Epithelial cell of prostate (primary cell): ENCODE data around the gene ITGAX.
"Not testable (repeated sequence)": the region's sequence is repeated elsewhere in the genome, so short reads cannot be mapped to it uniquely, and the experiment has no call there.

Experiments used
- DNase-seq: peaks from one replicate; pipeline ENCODE4 v3.0.0-alpha.2; 2011; ENCODE audit warnings: low read depth, low spot score
- H3K27ac ChIP-seq: fragments of 450-650 bp; 2 replicates; pipeline ENCODE4 v1.5.1; 2017; ENCODE audit warnings: mild to moderate bottlenecking

Gene ITGAX

DNA sequence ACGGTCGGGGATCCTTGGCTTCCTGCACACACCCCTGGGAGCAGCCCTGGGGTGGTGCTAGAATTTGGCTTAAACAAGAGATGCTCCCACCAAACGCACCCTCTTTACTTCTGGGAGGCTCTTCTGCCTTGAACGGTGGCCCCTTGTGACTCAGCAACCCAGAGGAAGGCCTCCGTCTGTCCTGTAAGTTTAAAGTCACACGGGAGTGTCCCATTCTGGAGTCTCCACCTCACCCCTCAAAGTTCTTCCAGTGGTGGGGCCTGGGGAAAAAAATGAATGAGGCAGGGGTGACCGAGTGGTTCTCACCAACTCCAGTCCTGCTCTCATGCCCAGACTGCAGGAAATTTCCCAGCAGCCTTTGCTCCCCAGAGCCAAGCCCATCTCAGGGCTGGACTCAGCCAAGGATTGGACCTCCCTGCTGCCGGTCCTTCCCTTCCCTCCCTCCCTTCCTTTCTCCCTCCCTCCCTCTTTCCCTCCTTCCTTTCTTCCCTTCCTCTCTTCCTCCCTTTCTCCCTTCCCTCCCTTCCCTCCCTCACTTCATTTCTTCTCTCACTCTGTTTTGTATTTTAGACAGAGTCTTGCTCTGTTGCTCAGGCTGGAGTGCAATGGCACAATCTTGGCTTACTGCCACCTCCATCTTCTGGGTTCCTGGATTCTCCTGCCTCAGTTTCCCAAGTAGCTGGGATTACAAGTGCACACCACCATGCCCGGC is 49.5 kb downstream of the ITGAX start:
- H3K27ac ChIP-seq = no peak overlapping the region

DNA sequence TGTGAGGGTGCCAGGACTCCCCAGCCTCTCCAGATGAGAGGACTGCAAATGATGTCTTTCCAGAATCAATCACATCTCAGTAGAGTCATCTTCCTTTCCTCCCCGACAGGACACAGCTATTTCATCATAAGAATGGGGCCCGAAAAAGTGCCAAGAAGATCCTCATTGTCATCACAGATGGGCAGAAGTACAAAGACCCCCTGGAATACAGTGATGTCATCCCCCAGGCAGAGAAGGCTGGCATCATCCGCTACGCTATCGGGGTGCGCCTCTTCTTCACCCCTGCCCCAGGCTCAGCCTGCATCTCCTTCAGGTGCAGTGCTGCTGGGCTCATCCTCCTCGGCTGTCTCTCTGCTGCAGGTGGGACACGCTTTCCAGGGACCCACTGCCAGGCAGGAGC is 52.4 kb downstream of the ITGAX start:
- no peak overlapping the region for H3K27ac ChIP-seq

More for the DNA sequence above, 49.5 kb downstream of the ITGAX start:
- DNase-seq = no peak

DNA sequence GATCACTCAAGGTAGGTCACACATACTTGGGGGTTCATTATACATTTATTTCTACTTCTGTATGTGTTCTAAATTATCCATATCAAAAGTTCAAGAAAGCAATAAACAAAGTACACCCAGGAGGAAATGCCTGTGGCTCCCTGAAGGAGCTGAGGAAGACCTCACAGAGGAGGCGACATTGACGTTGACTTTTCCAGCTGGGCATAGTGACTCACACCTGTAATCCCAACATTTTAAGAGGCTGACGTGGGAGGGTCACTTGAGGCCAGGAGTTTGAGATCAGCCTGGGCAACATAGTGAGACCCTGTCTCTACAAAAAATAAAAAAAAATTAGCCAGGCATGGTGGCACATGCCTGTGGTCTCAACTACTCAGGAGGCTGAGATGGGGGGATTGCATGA is 54.5 kb downstream of the ITGAX start:
- no peak for DNase-seq
- H3K27ac ChIP-seq = no peak overlapping the region

More for the DNA sequence above, 52.4 kb downstream of the ITGAX start:
- no peak for DNase-seq

DNA sequence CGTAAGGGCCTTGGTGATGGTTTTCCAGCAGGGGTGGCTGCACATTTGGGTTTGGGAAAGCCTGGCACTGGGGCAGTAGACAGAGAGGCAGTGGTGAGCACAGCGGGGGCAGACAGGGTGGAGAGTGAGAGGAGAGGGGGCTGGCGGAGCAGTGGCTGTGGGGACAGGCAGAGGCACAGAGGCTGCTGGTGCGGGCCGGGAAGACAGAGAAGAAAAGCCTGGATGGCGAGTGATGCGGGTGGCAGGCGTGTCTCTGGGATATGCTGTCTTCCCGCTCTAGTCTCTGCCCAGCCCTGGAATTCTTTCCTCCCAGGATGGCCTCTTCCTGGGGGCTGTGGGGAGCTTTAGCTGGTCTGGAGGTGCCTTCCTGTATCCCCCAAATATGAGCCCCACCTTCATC is 55.1 kb downstream of the ITGAX start:
- DNase-seq = no peak
- H3K27ac ChIP-seq = no peak overlapping the region

DNA sequence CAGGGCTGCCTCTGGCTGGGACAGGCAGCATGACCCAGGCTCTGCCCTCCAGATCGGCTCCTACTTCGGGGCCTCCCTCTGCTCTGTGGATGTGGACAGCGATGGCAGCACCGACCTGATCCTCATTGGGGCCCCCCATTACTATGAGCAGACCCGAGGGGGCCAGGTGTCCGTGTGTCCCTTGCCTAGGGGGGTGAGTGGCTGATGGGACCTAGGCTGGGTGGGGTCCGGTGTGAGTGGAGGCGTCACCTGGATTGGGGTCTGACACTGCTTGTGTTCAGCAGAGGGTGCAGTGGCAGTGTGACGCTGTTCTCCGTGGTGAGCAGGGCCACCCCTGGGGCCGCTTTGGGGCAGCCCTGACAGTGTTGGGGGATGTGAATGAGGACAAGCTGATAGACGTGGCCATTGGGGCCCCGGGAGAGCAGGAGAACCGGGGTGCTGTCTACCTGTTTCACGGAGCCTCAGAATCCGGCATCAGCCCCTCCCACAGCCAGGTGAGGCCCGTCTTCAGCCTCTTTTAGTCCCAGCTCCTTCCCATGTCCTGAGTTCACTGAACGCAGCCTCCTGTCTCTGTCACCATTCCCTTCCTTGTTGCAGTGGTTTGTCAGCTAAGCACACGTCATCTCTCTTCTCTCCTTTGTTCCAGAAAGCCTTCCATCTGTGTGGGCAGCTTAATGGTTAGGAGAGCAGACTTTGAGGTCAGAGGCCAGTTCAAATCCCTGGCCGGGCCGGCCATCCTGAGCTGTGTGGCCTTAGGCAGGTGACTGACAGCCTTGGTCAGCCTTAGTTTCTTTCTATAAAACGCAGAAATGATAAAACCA is 56.3 kb downstream of the ITGAX start:
- no peak for DNase-seq

DNA sequence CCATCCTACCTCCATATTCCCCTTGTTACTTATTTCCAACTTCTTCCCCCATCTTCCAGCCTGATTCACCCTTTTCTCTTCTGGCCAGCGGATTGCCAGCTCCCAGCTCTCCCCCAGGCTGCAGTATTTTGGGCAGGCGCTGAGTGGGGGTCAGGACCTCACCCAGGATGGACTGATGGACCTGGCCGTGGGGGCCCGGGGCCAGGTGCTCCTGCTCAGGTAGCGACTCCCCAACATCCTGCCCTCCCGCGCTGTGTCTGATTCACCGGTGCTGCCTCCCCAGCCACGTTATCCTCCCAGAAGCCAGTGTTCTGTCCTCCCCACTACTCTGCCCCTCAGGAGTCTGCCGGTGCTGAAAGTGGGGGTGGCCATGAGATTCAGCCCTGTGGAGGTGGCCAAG is 57.8 kb downstream of the ITGAX start:
- H3K27ac ChIP-seq = no peak overlapping the region
- DNase-seq = no peak

More for the DNA sequence above, 56.3 kb downstream of the ITGAX start:
- H3K27ac ChIP-seq = no peak overlapping the region

DNA sequence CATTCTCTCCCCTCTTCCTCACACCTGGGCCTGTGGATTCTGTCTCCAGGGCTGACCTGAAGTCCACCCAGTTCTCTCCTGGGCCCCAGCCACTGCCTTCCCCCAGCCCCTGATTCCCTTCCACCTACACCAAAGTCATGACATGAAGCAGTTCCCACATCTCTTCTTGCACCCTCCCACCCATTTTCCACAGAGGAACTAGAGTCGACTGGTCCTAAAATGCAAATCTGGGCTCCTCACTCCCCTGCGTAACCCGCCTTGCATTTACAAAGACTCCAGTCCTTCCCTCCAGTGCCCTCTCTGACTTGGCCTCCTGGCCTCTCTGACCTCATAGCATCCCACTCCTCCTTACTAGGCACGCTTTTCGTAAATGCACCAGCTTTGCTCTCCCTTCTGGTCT is 58.4 kb downstream of the ITGAX start:
- no peak for DNase-seq
- no peak overlapping the region for H3K27ac ChIP-seq

DNA sequence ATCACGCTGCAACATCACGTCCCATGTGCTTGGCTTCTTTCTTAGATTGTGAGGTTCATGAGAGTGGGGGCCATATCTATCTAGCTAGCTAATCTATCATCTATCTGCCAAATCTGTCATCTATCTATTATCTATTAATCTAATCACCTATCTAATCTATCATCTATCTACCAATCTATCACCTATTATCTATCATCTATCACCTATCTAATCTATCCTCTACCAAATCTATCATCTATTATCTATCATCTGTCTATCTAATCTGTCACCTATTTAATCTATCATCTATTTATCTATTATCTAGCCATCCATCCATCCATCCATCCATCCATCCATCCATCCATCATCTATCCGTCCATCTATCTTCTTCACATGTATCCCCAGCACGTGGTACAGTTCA is 59.0 kb downstream of the ITGAX start:
- H3K27ac ChIP-seq = no peak overlapping the region
- DNase-seq = no peak

DNA sequence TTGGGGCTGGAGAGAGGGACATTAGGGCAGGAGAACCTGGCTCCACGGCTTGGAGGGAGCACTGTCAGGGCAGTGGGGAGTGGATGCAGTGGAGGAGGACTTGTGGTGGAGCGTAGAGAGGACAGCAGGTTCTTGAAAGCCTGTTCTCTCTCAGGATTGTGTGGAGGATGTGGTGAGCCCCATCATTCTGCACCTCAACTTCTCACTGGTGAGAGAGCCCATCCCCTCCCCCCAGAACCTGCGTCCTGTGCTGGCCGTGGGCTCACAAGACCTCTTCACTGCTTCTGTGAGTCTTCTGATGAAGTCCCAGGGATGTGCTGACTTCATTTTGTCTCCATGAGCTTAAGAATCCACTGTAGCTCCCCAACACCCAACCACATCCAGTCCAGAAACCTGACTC is 59.7 kb downstream of the ITGAX start:
- DNase-seq = no peak
- no peak overlapping the region for H3K27ac ChIP-seq

DNA sequence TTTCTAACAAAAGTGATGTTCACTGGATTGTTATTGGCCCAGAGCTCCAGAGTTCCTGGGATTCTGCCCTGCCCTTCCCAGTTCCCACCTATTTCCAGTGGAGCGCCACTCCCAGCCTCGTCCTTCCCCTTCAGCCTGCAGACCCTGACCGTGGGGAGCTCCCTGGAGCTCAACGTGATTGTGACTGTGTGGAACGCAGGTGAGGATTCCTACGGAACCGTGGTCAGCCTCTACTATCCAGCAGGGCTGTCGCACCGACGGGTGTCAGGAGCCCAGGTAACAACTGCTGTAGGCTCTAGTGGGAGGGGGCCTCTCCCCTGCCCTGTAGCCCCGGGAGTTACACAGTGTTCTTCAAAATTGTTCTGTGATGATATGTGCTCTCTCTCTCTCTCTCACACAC is 61.4 kb downstream of the ITGAX start:
- no peak overlapping the region for H3K27ac ChIP-seq

DNA sequence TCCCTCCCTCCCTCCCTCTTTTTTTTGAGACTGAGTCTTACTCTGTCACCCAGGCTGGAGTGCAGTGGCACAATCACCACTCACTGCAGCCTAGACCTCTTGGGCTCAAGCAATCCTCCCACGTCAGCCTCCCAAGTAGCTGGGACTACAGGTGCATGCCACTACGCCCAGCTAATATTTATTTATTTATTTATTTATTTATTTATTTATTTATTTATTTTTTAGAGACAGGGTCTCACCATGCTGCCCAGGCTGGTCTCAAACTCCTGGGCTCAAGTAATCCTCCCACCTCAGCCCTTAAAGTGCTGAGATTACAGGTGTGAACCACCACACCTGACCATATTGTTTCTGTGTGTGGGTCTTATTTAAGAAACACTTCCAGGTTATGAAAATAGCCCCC is 62.1 kb downstream of the ITGAX start:
- H3K27ac ChIP-seq, DNase-seq: not testable (repeated sequence)

More for the DNA sequence above, 61.4 kb downstream of the ITGAX start:
- no peak for DNase-seq

DNA sequence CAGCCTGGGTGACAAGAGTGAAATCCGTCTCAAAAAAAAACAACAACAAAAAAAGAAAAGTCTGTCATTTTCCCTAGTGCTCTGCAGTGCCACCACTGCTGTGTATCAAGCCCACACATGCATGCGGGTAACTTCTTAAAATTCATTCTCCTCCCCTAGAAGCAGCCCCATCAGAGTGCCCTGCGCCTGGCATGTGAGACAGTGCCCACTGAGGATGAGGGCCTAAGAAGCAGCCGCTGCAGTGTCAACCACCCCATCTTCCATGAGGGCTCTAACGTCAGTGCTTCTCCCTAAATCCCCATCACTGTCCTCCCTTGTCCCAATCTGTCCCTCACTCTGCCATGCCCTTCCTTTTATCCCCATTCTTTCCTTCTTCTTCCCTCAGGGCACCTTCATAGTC is 62.9 kb downstream of the ITGAX start:
- no peak overlapping the region for H3K27ac ChIP-seq
- DNase-seq = no peak

DNA sequence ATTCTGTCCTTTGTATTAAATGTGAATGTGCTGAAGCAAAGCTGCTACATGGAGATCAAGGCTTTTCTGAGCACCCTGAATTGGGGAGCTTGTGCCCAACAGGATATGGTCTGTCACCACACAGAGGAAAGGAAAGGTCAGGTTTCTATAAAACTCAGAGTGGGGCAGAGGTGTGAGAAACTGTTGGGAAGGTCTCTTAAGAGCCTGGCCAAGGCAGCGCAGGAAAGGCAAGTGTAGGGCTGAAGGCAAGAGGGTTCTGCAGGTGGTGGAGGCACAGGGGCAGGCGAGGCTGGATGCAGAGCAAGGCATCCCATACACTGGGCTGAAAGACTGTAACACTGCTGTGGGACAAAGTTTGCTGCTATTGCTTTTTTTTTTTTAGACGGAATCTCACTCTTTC is 65.1 kb downstream of the ITGAX start:
- DNase-seq = no peak
- no peak overlapping the region for H3K27ac ChIP-seq

DNA sequence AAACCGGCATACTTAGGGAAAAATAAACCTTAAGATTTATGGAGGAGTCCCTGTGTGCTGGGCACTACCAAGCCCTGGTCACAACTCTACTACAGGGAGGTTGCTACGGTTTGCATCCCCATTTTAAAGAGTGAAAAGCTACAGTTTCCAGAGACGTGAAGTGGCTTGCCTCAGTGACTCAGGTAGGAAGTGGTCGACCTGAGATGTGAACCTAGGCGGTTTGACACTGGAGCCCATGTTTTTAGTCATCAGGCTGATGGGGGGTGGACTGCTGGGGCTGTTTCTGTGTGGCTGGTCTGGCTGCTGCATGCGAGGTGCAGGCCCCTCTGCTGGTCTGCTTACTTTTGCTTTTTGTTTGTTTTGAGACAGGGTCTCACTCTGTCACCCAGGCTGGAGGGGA is 66.6 kb downstream of the ITGAX start:
- DNase-seq = no peak
- no peak overlapping the region for H3K27ac ChIP-seq

DNA sequence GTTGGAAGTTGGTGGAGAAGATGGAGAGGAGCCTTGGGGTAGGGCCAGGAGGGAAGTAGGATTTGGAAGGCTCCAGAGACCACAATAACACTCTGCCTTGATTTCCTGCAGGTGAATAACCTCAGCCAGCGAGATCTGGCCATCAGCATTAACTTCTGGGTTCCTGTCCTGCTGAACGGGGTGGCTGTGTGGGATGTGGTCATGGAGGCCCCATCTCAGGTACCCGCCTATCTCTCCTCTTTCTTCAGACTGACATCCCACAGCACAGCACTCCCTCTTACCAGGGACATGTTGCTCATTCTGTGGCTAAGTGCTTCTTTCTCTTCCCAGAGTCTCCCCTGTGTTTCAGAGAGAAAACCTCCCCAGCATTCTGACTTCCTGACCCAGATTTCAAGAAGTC is 68.3 kb downstream of the ITGAX start:
- DNase-seq = no peak
- H3K27ac ChIP-seq = no peak overlapping the region

DNA sequence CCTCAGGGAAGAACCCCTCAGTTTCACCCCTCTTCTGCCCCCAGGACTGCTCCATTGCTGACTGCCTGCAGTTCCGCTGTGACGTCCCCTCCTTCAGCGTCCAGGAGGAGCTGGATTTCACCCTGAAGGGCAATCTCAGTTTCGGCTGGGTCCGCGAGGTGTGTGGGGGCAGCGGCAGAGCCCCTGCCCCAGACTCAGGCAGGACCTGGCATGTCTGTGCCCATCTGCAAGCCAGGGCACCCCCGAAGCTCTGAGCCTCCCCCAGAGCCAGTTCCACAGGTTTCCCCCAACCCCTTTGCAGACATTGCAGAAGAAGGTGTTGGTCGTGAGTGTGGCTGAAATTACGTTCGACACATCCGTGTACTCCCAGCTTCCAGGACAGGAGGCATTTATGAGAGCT is 68.8 kb downstream of the ITGAX start:
- DNase-seq = no peak
- H3K27ac ChIP-seq = no peak overlapping the region

DNA sequence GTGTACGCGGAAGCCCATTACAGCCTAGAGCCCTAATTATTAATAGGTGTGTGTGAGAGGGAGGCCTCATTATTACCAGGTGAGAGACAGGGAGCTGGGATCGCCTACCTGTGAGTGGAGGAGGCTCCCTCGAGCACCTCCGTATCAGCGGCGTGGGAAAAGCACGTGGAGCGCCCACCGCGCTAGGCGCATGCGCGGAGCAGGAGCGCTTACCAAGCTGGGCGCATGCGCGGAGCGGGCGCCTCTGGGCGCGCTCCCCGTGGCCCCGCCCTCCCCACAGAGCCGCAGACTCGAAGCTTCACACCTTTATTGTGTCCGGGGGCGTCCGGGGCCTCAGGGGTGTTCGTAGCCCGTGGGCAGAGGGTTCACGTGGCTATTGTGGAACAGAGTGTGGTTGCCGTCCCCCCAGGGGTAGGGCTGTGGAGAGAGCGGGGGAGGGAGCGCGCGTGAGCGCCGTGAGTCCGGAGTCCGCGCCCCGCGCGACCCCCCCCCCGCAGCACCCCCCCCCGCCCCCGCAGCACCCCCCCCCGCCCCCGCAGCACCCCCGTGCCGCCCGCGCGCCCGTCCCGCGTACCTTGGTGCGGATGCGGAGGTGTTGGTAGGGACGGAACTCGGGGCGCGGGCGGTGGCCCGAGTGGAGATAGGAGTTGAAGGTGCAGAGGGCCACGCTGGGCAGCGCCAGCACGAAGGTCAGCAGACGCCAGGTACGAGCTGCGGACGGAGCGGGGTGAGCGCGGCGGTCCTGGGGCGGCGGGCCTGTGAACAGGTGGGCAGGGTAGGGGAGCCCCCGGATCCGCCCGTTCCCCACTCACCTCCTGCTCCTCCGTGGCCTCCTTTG is 72.7 kb downstream of the ITGAX start:
- no peak overlapping the region for H3K27ac ChIP-seq
- DNase-seq = no peak

DNA sequence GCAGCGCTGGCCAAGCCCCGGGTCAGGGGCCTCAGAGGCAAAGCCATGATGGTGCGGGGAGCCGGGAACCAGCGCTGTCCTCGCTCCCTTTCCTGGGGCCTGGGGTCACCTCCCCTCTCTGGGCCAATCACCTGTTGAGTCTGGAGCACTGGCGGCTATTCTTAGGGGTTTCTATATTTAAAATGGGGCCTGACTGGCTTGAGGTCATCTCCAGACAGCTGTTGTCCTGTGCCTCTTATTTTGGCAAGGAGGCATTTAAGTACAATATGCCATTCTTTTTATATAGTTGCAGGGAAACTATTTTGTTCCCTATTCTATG is 73.3 kb downstream of the ITGAX start, which contains the start of gene COX6A2:
COX6A2 (minus strand) TSS at position 82 of the 319 bp plus-strand sequence; CDS start at position 47, 35 bp downstream.
- no peak within 1 kb of the TSS for H3K27ac ChIP-seq
- DNase-seq = no peak

DNA sequence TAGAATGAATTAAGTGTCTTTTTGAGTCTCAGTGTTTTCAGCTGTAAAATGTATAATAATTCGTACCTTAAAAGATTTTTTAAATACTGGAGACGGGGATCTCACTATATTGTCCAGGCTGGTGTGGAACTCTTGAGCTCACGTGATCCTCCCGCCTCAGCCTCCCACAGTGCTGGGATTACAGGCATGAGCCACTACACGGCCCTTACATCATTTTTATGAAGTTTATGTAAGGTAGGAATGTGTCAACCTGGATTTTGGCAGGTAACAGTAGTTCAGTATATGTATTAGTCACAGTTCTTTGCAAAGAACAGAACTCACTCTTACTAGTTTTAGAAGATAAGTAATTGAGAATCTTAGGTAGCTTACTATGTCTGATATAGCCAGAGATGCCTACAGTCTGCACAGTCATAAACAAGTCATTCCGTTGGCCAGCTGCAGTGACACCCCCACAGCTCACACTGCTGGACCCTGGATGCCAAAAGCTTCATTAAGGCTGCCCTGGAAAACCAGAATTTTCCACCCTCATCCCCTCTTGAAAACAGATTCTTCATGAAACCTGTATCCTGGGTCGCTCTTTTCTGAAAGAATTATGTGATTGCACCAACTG is 73.8 kb downstream of the ITGAX start:
- peak; percentile 36 for DNase-seq
- no peak overlapping the region for H3K27ac ChIP-seq

DNA sequence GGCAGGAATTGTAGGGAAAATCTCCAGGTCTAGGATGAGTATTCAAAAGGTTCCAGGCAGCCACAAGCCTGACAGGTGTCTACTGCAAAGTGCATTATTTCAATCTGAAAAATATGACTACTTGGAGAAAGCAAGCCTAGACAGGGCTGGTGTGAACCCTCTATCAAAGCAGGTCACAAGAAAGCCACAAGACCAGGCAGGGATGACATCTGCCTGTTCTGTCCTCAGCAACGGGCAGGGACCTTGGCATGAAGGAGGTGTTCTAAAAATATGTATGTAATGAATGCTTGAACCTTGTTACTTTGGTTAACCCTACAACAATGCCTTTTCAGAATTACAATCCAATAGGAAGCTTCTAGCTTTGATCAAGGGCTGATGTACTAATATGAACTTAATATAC is 74.3 kb downstream of the ITGAX start:
- DNase-seq = no peak
- no peak overlapping the region for H3K27ac ChIP-seq
